Measurements from ENCODE around the gene PTPN9. TPM values are rescaled to one million over a fixed set of nuclear protein-coding genes. Genes with fewer than 3 reads are reported as not detected.
A peak's percentile ranks its signal among the peaks of the same experiment; 100 is the strongest.
"Not testable (repeated sequence)": the region's sequence is repeated elsewhere in the genome, so short reads cannot be mapped to it uniquely, and the experiment has no call there.

PTPN9 gene
- total and polyA plus RNA-seq, 2 of the 4 experiments (the other 2 are of a cell fraction), result 26.5 to 38.9 TPM

DNA sequence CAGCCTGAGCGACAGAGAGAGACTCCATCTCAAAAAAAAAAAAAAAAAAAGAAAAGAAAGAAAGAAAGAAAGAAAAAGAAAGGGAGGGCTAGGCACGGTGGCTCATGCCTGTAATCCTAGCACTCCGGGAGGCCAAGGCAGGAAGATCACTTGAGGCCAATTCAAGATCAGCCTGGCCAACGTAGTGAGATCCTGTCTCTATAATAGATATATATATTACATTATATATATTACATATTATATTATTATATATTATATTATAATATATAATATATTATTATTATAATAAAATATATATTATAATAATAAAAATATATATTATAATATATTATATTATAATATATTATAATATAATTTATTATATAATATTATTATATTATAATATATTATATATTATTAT is 48.9 kb downstream of the PTPN9 start:
- CTCF ChIA-PET, result interaction anchor here (0.6 kb wide), 1 partner anchor 809 kb away, joined by 4 read pairs; no protein-coding TSS in a partner anchor
- Histone ChIP-seq H3K27ac (ENCODE audit: insufficient read depth, low read length) (no peak overlapping the region), H4K91ac (ENCODE audit: insufficient read depth, low read depth, low read length) (no peak overlapping the region), H3K18ac (ENCODE audit: low read depth, low read length) (no peak overlapping the region), H2AK5ac (ENCODE audit: low read depth, low read length) (no peak overlapping the region), H3K4me1 (ENCODE audit: control insufficient read depth, insufficient read depth, low read length) (peaks cover 12% of the 10 kb centered on the region), H3K23ac (ENCODE audit: low read depth, low read length) (no peak overlapping the region), H4K20me1 (ENCODE audit: insufficient read depth, low read length) (peaks cover 74% of the 10 kb centered on the region), H4K5ac (ENCODE audit: low read depth, low read length) (no peak overlapping the region), H3K4me3 (ENCODE audit: insufficient read depth, low read depth, low read length) (no peak overlapping the region), H4K8ac (ENCODE audit: low read depth in 2 of 2, low read length in 2 of 2) (no peak overlapping the region), H3K79me1 (ENCODE audit: low read depth in 1 of 2, low read length in 2 of 2) (peaks cover 31 to 68% of the 10 kb centered on the region in 2 experiments), H2BK5ac (ENCODE audit: low read depth, low read length, poor library complexity, severe bottlenecking) (no peak overlapping the region), H3K56ac (ENCODE audit: extremely low read depth, insufficient read depth, low read length) (no peak overlapping the region), H2BK15ac (ENCODE audit: low read depth, low read length) (no peak overlapping the region), H3K27me3 (ENCODE audit: control insufficient read depth, insufficient read depth, low read length) (no peaks in the 10 kb centered on the region), H2BK120ac (ENCODE audit: low read depth, low read length) (no peak overlapping the region), H3K36me3 (ENCODE audit: control insufficient read depth, insufficient read depth, low read length) (peaks cover 5% of the 10 kb centered on the region), H3K4ac (ENCODE audit: low read depth, low read length) (no peak overlapping the region), H3K14ac (replicated peaks; ENCODE audit: low read depth, low read length) (no peak overlapping the region), H3K9me1 (ENCODE audit: insufficient read depth, low read length) (peaks cover 18% of the 10 kb centered on the region), H2BK20ac (ENCODE audit: low read depth, low read length) (no peak overlapping the region), H3K4me2 (ENCODE audit: low read depth, low read length) (no peak overlapping the region), H3K9me3 (ENCODE audit: control insufficient read depth, insufficient read depth, low read length) (no peaks in the 10 kb centered on the region), H3K9ac (ENCODE audit: low read depth, low read length) (no peak overlapping the region), H2AFZ (replicated peaks; ENCODE audit: low read length, poor library complexity) (no peak overlapping the region), H2AK9ac (replicated peaks; ENCODE audit: low read depth, low read length, poor library complexity) (no peak overlapping the region)
- POLR2A ChIA-PET (ENCODE audit: unreplicated experiment), result no interaction called here
- in situ Hi-C loops (cut with MboI; ENCODE audit: low sequenced_read_pairs), result no loop called here
- ATAC-seq (ENCODE audit: low read depth) (no peak), DNase-seq (no peak)
- dilution Hi-C loops (cut with HindIII; ENCODE audit: low sequenced_read_pairs, unreplicated experiment), result no loop called here
- no CpG with 5 or more reads among the region's 4 CpGs for WGBS, 2 experiments (ENCODE audit: extremely low coverage in 2 of 2, insufficient read length in 1 of 2)
- BruUV-seq (replicated peaks), result no TSS peak
- TF ChIP-seq CHD1 (IDR thresholded peaks at IDR 0.05; ENCODE audit: low read depth, low read length), result no peak
- intact Hi-C loops (cut with micrococcal nuclease), result loop anchor here (5.0 kb wide), 1 partner anchor 47 kb away; the partner anchor contains the start of gene PTPN9

DNA sequence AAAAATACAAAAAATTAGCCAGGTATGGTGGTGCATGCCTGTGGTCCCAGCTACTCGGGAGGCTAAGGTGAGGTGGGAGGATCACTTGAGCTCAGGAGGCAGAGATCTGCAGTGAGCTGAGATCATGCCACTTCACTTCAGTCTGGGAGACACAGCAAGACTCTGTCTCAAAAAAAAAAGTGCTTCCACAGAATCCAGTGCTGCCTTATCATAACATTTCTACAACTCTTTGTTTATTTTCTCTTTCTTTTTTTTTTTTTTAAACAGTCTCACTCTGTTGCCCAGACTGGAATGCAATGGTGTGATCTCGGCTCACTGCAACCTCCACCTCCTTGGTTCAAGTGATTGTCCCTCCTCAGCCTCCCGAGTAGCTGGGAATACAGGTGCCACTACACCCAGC is 53.4 kb downstream of the PTPN9 start:
- H2BK20ac ChIP-seq (ENCODE audit: low read depth, low read length); H2BK5ac ChIP-seq (ENCODE audit: low read depth, low read length, poor library complexity, severe bottlenecking); H4K5ac ChIP-seq (ENCODE audit: low read depth, low read length); BruUV-seq (replicated peaks); POLR2A ChIA-PET (ENCODE audit: unreplicated experiment); CTCF ChIA-PET; H3K9ac ChIP-seq (ENCODE audit: low read depth, low read length); in situ Hi-C loops (cut with MboI; ENCODE audit: low sequenced_read_pairs); H3K4me1 ChIP-seq (ENCODE audit: control insufficient read depth, insufficient read depth, low read length); H2AFZ ChIP-seq (replicated peaks; ENCODE audit: low read length, poor library complexity); H2BK15ac ChIP-seq (ENCODE audit: low read depth, low read length); H3K9me3 ChIP-seq (ENCODE audit: control insufficient read depth, insufficient read depth, low read length); H3K27me3 ChIP-seq (ENCODE audit: control insufficient read depth, insufficient read depth, low read length); H3K23ac ChIP-seq (ENCODE audit: low read depth, low read length); H3K4me3 ChIP-seq (ENCODE audit: insufficient read depth, low read depth, low read length); H2BK120ac ChIP-seq (ENCODE audit: low read depth, low read length); H4K8ac ChIP-seq (ENCODE audit: low read depth in 2 of 2, low read length in 2 of 2); H3K4ac ChIP-seq (ENCODE audit: low read depth, low read length); H2AK5ac ChIP-seq (ENCODE audit: low read depth, low read length); H3K4me2 ChIP-seq (ENCODE audit: low read depth, low read length); H4K91ac ChIP-seq (ENCODE audit: insufficient read depth, low read depth, low read length); intact Hi-C loops (cut with micrococcal nuclease); H3K9me1 ChIP-seq (ENCODE audit: insufficient read depth, low read length); H3K27ac ChIP-seq (ENCODE audit: insufficient read depth, low read length); dilution Hi-C loops (cut with HindIII; ENCODE audit: low sequenced_read_pairs, unreplicated experiment); H3K18ac ChIP-seq (ENCODE audit: low read depth, low read length); H2AK9ac ChIP-seq (replicated peaks; ENCODE audit: low read depth, low read length, poor library complexity); H3K56ac ChIP-seq (ENCODE audit: extremely low read depth, insufficient read depth, low read length); H3K14ac ChIP-seq (replicated peaks; ENCODE audit: low read depth, low read length): not testable (repeated sequence)
- peak; percentile 71 for DNase-seq
- Histone ChIP-seq H4K20me1 (ENCODE audit: insufficient read depth, low read length) (peaks cover 44% of the 10 kb centered on the region), H3K79me1 (ENCODE audit: low read depth in 1 of 2, low read length in 2 of 2) (peaks cover 30 to 55% of the 10 kb centered on the region in 2 experiments), H3K36me3 (ENCODE audit: control insufficient read depth, insufficient read depth, low read length) (peaks cover 24% of the 10 kb centered on the region)
- WGBS, 2 experiments (ENCODE audit: extremely low coverage in 2 of 2, insufficient read length in 1 of 2), result no CpG with 5 or more reads among the region's 3 CpGs
- ATAC-seq (ENCODE audit: low read depth), result peak; percentile 93
